GM19468 (cell line): ENCODE measurements around the gene EYA4.

Experiments
- ATAC-seq: cut with Tn5 transposase; IDR thresholded peaks from one replicate; pipeline ENCODE4 v1.9.1; 2021; ENCODE audit warnings: mild to moderate bottlenecking, moderate library complexity, moderate number of reproducible peaks; ENCODE audit not compliant: unreplicated experiment; ENCODE audit errors: extremely low read depth

The EYA4 gene

GRCh38 chr6:133432021-133432989 is 191.1 kb downstream of the EYA4 start:
- no peak for ATAC-seq

- no peak for ATAC-seq
These were observed 194.0 kb downstream of the EYA4 start for GRCh38 chr6:133435065-133435728.

GRCh38 chr6:133436652-133437051 is 195.5 kb downstream of the EYA4 start:
- no peak for ATAC-seq

GRCh38 chr6:133441491-133441890 is 200.3 kb downstream of the EYA4 start:
- ATAC-seq: no peak

GRCh38 chr6:133446789-133447188 is 205.6 kb downstream of the EYA4 start:
- ATAC-seq: no peak

GRCh38 chr6:133447924-133448323 is 206.8 kb downstream of the EYA4 start:
- no peak for ATAC-seq

- ATAC-seq: no peak
These were observed 215.3 kb downstream of the EYA4 start for GRCh38 chr6:133456439-133456838.

- ATAC-seq: no peak
These were observed 215.8 kb downstream of the EYA4 start for GRCh38 chr6:133456944-133457343.

GRCh38 chr6:133460101-133460500 is 218.9 kb downstream of the EYA4 start:
- no peak for ATAC-seq

- ATAC-seq: no peak
These were observed 222.6 kb downstream of the EYA4 start for GRCh38 chr6:133463790-133464189.

- ATAC-seq: no peak
These were observed 225.5 kb downstream of the EYA4 start for GRCh38 chr6:133466680-133467079.

GRCh38 chr6:133467231-133467981 is 226.2 kb downstream of the EYA4 start:
- ATAC-seq: no peak

GRCh38 chr6:133467982-133468380 is 226.8 kb downstream of the EYA4 start:
- no peak for ATAC-seq

- ATAC-seq: no peak
These were observed 227.4 kb downstream of the EYA4 start for GRCh38 chr6:133468591-133468990.

GRCh38 chr6:133474516-133474915 is 233.4 kb downstream of the EYA4 start:
- ATAC-seq: no peak

GRCh38 chr6:133478673-133479072 is 237.5 kb downstream of the EYA4 start:
- no peak for ATAC-seq

GRCh38 chr6:133487174-133487573 is 246.0 kb downstream of the EYA4 start:
- ATAC-seq: no peak

- ATAC-seq: no peak
These were observed 254.2 kb downstream of the EYA4 start for GRCh38 chr6:133495205-133495903.

- no peak for ATAC-seq
These were observed 258.5 kb downstream of the EYA4 start for GRCh38 chr6:133499662-133500061.

GRCh38 chr6:133501675-133502270 is 260.6 kb downstream of the EYA4 start:
- no peak for ATAC-seq
